DMS 273 (cell line): Measurements from ENCODE around the gene ZNF460.

Source experiments
- DNase-seq: peaks from one replicate; lab custom pipeline; 2025; ENCODE audit not compliant: unreplicated experiment; lab: John Stamatoyannopoulos, UW

ZNF460 gene

DNA sequence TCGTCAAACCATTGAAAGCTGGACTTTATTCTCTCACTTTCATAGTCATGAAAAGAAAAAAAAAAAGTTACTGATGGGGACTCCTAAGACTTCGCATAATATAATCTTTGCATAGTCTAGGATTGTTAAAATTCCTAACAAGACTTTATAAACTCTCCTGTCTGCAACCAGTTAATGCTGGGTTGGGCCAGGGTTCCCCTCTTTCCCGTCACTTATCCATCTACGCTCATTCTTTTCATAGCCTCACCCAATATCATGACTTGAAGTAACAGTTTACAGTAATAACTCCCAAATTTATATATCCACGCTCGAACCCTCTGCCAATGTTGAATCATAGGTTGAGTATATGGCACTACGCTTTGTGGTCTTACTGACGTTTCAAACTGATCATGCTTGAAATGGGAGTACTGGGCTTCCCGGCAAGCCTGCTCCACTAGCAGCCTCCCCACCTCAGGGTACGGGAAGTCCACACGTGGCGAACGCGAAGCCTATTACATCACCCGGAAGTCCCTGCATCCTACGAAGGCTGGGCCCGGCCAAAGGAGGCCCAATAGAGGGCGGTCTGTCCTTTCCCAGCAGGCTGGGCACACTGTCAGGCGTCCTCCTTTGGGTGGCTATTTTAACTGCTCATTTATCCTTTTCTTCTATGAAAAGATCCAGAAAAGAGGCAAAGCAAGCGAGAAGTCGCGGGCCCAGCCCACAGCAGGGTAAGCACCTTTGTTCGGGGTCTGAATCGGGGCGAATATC is 694 bp upstream of the ZNF460 start:
- DNase-seq: peak; percentile 98

DNA sequence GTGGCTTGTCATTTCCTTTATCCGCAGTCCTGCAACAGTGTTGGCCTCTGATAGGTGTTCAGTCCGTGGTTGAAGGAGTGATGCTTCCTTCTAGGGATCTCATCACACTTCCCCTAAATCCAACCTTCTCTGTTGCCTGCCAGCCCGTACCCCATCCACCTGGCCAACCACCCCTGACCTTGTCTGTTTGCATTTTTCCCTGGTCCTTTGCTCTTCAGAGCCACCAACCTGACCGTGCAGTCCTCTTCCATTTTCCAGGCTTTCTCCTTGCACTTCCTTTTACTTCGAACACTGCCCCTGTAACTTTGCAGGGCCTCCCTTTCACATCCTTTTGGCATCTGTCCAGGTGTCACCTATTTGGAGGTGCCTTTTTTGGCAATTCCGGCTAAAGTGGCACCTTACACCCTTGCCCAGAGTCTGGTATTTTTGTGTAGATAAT is 696 bp downstream of the ZNF460 start:
- peak; percentile 55 for DNase-seq

DNA sequence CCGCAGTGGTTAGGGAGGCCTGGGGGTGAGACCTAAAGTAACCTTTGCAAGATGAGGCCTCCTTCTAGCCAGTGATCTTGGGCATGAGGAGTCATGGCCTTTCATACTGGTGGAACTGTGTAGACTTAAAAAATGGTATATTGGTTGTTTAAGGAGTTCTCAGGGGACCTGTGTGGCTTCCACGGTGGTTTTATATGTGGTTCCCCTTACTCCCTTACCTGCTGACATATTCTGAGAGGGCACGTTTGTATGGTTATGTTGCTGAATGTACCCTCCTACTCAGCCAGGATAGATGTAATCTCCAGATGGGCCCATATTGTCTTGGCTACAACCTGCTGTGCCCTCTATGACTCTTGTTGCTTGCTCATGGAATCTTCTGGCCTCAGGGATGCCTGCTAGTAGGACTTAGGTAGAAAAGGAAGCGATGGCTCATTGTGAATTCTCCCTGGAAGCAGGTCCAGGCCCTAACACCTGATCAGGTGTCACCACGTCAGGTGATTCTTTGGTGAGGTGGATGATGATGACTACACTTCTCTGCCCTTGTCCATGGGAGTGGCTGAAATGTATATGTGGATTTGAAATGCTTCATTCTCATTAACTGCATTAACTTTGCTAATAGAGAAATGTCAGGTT is 1.8 kb downstream of the ZNF460 start:
- peak; percentile 13 for DNase-seq

DNA sequence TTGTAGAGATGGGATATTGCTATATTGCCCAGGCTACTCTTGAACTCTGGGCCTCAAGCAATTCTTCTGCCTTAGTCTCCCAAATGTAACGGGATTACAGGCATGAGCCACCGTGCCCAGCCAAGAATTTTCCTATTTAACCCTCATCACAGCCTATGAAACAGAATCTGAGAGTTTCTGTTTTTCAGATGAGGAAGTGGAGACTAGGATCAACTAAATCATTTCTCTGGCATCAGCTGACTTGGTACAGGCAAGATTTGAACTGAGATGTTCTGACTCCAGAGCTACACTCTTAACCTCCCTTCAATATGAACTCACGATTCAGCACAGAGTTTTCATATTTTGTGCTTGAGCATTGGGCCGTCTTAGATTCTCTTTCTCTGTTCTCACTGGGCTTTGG is 8.1 kb downstream of the ZNF460 start:
- no peak for DNase-seq

DNA sequence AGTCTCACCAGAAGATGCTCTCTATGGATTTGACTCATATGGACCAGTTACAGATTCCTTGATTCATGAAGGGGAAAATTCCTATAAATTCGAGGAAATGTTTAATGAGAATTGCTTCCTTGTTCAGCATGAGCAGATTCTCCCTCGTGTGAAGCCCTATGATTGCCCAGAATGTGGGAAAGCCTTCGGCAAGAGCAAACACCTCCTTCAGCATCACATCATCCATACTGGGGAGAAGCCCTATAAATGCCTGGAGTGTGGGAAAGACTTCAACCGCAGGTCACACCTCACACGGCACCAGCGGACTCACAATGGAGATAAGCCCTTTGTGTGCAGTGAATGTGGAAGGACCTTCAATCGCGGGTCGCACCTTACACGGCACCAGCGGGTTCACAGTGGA is 10.7 kb downstream of the ZNF460 start:
- DNase-seq: no peak

DNA sequence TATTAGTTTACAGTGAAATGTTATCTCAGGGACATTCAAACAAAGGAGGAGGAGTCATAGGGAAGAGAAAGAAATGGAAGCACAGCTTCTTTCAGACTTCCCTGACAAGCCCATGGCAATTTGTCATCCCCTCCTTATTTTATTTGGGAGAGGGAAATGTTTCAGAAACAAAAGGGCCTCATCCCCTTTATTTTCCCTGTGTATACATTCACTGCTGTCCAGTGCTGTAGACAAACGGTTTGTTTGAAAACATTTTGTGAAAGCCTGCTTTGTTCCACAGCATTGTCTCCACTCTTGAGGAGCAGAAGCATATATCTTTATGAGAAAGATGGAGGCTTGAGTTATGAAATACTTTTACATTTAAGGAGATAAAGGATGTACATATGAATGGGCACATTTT is 12.3 kb downstream of the ZNF460 start:
- DNase-seq: no peak

DNA sequence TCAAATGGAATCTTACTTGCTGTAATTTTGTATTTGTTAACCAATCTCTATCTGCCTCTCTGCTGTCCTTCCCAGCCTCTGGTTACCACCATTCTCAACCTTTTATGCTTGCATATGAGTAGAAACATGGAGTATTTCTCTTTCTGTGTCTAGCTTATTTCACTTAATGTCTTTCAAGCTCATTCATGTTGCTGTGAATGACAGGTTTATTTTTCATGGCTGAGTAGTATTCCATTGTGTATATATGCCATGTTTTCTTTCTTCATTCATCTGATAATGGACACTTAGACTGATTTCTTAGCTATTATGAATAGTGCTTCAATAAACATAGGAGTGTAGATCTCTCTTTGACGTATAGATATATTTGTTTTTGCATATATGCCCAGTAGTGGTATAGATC is 13.4 kb downstream of the ZNF460 start:
- DNase-seq: no peak

DNA sequence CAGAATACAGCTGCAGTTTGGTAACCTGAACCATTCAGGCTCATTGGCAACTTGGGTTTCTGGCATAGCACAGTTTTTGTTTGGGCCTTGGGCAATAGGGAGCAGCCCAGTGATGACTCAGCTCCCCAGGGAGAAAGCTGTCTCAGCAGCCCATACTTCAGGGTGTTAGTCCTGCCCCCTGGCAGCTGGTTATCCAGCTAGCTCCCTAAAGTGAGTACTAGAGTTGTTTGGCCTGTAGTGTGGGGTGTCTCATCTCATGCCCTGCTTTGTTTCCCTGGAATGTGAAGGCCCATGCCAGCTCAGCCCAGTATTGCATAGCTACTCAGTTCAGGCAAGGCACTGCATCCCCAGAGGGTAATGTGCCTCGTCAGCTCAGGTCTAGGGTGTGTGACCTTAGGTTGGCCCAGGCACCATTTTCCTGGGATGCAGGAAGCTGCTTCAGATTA is 21.8 kb downstream of the ZNF460 start:
- DNase-seq: peak; percentile 82

DNA sequence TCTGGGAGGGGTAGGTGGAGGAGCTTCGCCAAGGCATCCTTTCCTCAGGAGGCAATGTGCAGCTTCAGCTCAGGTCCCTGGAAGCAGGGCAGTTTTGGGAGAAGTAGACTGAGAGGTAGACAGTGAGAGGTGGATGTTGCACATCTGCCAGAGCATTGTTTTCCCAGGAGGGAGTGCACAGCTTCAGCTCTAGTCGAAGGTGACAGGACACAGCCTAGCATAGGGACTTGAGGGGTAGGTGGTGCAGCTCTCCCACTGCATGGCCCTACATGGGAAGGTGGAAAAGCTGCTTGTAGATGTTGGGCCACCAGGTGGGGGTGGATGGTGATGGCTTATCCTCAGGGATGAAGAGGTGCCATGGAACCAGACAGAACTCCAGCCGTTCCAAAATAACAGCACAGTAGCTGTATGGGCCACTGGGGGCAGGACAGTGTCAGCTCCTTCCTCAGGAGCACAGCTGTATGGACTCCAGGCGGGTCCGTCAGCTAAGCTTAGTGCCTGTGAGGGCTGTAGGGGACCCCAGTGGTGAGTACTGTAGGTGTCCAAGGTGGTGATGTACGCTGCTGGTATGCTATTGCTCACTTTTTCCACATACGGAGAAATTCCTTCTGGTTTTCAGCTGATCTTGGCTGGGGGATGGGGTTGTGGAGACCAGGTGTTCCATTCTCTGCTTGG is 22.6 kb downstream of the ZNF460 start:
- DNase-seq: no peak

DNA sequence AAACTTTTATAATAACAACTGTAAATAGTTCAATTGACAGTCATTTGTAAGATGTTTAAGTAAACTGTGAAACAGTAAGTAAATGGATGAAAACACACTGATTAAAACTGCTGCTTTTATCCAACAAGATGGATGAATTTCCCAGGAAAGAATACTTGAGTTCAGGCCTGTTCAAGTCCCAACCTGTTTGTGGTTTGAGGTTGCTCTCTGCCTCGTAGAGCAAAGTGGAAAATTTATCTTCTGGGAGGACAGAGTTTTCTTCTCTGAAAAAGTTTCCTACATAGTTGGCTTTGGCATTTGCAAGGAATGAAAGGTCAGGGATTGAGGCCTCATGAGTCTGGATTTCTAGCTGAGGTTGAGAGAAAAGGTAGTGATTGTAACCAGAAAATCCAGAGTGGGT is 24.8 kb downstream of the ZNF460 start:
- DNase-seq: no peak

DNA sequence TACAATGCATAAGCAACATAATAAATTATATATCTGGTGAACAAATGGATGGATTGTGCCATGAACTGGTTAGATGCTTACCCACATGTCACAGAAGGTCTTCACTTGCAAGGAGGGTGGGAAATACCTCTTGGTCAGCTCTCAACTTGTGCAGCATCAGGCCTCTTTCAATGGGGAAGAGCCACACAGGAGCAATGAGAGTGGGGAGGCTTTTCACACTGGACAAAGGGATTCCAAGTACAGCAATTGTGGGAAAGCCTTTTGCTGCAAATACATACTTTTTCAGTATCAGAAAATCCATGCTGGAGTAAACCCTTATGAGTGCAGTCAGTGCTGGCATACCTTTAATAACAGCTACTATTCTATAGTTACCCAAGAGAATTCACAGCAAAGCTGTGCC is 28.2 kb downstream of the ZNF460 start:
- DNase-seq: no peak

DNA sequence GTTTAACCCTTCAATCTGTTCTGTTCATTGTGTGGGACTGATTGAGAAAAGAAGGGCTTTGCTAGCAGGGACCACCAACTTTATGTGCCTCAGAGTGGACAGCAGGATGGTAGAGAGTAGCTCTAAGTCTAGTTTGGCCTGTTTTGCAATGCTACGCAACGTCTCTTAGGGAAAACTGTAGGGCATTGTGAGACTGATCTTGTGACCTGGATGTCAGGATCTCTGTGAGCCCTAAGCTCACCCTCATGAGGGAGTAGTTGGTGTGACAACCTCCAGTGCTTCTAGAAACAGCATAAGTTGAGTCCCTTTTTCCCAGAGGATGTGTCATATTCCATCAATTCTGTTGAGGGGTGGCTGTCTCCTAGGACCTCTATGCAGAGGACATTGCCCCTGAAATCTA is 30.5 kb downstream of the ZNF460 start:
- no peak for DNase-seq

DNA sequence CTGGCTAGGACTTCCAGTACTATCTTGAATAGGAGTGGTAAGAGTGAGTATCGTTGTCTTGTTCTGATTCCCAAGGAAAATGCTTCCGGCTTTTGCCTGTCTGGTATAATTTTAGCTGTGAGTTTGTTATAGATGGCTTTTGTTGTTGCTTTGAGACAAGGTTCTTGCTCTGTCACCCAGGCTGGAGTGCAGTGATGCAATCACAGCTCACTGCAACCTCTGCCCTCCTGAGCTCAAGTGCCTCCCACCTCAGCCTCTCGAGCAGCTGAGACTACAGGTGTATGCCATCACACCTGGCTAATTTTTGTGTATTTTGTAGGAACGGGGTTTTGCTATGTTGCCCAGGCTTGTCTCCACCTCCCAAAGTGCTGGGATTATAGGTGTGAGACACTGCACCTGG is 33.9 kb downstream of the ZNF460 start:
- DNase-seq: no peak

DNA sequence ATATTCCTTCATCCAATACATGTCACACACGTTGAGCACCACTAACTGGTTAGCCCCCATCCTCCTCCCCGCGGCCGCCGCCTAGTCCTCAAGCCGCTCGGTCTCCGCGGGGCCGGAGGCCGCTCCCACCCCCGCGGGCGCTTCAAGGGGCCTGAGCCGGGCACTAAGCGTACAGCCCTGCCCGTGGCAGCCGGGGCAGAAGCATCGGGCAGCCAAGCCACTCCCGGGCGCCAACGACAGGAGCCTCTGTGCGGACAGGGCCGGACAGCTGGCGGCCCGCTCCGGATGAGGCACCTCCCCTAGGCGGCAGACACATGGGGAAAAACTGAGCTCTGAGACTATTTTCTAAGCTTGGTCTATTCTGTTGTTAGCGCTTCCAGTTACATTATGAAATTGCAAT is 37.2 kb downstream of the ZNF460 start:
- DNase-seq: no peak

DNA sequence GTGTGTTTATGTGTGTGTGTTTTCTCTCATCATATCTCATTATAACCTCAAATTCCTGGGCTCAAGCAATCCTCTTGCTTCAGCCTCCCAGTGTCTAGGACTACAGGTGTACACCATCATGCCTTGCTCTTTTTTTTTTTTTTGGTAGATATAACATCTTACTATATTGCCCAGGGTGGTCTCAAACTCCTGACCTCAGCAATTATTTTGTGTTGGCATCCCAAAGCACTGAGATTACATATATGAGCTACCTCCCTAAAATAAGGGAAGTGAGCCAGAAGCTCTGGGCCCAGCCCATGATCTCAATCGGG is 39.5 kb downstream of the ZNF460 start:
- no peak for DNase-seq

DNA sequence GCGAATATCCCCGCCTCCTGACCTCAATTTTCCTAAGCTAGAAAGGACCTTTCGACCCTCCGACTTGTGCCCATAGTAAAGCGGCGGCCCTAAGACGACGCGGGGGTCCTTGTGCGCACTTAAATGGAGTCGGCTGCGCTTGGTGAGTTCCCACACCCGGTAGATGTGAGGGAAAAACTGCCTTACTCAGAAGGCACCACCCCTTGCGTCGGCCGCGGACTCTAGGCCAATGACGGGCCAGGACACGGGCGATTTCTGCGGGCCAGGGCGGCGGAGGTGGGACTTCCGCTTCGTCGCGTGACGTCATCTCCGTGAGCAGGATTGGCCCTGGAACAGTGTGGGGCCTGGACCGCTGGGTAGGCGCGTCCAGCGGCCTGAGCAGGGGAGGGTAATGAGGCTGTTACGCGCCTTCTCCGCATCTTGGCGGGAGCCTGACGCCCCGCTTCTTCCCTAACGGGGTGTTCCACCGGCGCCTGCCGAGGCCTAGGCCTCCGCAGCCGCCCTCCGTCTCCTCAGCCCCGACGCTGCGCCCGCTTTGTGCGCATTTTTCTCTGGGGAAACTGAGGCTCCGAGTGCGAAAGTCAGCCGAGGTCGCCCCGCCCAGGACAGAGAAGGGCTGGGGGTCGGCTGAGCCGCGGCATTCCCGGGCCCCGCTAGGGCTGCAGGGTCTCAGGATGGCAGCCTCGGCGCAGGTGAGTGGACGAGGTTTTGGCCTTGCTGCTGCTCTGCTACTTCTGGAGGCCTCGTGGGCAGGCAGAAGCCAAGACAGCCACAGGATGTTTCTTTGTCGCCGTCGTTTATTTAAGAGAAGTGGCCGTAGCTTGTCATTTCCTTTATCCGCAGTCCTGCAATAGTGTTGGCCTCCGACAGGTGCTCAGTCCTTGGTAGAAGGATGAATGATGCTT is 40.1 kb downstream of the ZNF460 start, which contains the start of gene ZNF543:
Gene ZNF543 (plus strand): TSS at position 293 of the 905 bp plus-strand sequence. CDS start 382 bp downstream, at position 675.
- DNase-seq: peak; percentile 99

DNA sequence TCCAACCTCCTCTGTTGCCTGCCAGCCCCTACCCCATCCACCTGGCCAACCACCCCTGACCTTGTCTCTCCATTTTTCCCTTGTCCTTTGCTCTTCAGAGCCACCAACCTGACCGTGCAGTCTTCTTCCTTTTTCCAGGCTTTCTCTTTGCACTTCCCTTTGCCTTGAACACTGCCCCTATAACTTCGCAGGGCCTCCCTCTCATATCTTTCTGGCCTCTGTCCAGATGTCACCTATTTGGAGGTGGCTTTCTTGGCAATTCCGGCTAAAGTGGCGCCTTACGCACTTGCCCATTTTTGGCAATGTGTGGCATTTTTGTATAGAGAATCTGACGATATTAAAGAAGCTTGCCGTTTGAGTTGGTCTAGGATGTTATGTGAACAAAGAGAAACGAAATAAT is 40.8 kb downstream of the ZNF460 start:
- DNase-seq: peak; percentile 34

DNA sequence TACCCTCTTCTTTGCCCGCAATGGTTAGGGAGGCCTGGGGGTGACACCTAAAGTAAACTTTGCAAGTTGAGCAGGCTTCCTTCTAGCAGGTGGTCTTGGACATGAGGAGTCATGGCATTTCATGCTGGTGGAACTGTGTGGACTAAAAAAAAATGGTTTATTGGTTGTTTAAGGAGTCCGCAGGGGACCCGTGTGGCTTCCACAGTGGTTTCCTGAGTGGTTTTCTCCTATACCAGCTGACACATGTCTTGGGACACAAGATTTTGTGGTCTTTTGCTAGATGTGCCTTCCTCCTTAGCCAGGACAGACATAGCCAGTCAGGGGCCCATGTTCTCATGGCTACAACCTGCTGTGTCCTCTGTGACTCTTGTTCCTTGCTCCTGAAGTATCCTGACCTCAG is 41.5 kb downstream of the ZNF460 start:
- no peak for DNase-seq

DNA sequence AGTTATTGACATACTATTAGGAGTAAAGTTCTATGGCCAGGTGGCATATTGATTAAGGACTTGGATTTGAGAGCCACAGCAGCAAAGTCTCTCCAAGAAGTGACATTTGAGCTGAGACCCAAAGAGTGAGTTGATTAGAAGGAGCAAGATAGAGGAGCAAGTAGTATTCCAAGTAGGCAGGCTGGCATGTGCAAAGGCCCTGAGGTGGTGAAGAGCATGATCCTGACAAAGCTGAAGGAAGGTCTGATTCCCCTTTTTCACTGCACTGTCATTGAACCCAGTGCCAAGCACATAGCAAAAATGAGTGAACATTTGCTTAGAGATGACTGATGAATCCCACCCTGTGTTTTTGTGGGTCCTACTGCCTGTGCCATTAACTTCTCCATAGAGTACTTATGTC is 44.7 kb downstream of the ZNF460 start:
- no peak for DNase-seq

DNA sequence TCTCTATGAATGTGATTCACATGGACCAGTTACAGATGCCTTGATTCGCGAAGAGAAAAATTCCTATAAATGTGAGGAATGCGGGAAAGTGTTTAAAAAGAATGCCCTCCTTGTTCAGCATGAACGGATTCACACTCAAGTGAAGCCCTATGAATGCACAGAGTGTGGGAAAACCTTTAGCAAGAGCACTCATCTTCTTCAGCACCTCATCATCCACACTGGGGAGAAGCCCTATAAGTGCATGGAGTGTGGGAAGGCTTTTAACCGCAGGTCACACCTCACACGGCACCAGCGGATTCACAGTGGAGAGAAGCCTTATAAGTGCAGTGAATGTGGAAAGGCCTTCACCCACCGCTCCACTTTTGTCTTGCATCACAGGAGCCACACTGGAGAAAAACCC is 47.7 kb downstream of the ZNF460 start:
- no peak for DNase-seq

DNA sequence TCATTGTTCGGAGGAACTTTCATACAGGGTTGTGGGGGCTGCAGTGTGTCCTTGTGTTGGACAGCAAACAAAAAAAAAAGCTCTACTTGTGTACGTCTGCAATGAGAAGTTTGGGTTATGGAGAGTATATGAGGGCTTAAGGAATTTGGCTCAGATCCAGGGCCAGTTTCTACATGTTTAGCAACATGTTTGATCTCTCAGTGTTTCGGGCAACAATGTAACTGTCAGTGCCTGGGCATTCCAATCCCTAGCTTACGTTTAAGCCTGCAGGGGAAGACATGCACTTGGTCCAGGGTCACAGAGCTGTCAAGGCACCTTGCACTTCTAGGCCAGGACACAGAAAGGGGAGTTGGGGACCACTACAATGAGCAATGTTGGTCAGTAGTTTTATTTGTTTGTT is 53.9 kb downstream of the ZNF460 start:
- peak; percentile 10 for DNase-seq
